Suppressor macrophage (primary cell): ENCODE results near the gene SH3BP1.

Experiments used
- DNase-seq, 4 experiments: peaks; one replicate each; pipeline ENCODE4 v3.0.0-alpha.2; 2020 to 2022

Gene SH3BP1

DNA sequence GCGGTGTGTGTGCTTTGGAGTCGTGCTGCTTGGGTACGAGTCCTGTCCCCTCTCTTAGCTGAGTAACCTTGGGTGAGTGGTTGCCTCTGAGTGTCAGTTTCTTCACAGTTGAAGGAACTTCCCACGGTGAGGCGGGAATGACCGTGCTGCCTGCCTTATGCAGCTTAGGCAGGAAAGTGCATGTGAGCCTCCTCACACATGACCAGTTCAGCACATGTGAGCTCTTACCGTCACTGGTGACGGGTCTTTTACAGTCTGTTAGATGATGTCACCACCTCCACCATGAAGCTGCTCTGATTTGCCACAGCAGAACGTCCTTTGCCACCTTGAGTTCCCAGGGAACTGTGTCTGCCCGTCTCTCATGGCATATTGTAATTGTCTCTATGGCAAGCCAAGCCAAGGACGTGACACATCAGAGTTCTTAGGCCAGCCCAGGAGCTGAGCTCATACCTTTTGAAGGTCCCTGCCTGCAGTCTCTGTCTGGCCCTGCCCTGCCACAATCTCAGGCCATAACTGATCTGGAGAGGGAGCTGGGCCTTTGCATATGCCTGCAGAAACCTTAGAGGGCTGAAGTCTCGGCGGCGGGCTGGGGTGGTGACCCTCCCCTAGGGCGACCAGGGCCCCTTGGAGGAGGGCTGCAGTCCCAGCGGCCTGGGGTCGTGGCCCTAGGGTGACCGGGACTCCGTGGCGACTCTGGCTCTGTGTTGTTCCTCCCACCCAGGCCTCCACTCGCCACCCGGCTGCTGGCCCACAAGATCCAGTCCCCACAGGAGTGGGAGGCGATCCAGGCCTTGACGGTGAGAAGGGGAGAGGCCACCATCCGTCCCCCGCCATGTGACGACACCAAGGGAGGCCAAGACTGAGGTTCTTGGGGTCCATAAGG lies 23.0 kb upstream of the SH3BP1 start:
- DNase-seq = peak; percentile 61 to 81 (median 72)

- no peak for DNase-seq
Measured at GRCh38 chr22:37617431-37617830, 22.0 kb upstream of the SH3BP1 start.

GRCh38 chr22:37618072-37618656 lies 21.3 kb upstream of the SH3BP1 start:
- DNase-seq = no peak

DNA sequence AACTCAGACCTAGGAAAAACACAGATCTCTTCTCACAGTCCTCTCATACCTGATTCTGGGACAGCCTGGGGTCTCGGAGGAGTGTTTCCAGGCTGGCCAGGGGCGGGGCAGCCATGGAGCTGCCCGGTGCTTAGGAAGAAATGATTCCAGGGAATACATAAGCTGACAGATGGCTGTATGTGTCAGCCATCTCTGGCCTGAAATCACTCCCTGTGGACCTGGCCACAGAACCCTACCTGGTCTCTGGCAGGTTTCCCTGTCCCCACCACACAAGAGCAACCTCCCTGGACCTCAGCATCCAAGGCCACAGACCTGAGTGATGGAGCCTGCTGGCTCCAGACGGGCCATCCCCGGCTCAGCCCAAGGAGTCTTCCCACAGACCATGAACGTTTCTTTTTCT lies 20.8 kb upstream of the SH3BP1 start:
- DNase-seq = no peak

- no peak for DNase-seq
Measured at GRCh38 chr22:37619991-37620390, 19.5 kb upstream of the SH3BP1 start.

GRCh38 chr22:37621352-37621860 lies 18.1 kb upstream of the SH3BP1 start:
- no peak for DNase-seq

DNA sequence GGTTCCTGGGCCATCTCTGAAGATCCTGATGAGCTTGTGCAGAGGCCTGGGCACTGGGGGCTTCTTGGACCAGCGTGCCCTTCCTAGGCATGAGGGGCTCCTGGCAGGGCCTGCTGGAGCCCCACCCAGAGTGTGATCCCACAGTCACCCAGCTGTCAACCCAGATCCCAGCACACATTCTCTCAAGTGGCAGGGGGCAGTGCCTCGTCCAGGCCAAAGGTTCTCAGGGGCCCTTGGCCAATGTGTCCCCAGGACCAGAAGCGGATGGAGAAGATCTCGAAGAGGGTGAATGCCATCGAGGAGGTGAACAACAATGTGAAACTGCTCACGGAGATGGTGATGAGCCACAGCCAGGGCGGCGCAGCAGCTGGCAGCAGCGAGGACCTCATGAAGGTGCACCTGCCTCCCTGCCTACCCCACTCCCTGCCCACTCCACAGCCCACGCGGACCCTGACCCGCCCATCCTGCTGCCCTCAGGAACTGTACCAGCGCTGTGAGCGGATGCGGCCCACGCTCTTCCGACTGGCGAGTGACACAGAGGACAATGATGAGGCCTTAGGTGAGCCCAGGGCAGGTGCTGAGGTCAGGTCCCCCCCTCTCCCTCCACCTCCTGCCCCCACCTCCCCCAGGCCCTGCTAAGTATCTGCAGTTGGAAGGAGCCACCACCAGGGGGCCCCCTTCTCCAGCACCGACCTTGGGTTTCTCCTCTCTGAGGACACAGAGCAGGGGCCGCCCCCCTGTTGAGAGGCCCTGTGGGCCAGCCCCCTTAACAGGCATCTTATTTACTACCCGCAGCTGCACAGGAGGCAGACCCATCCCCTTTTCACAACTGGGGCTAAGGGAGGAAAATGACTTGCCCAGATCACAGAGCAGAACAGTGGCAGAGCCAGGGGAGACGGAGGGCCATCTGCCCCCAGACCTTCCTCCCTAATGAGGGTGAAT lies 16.1 kb upstream of the SH3BP1 start:
- DNase-seq = peak; percentile 64 to 81 (median 74)

- DNase-seq = no peak
Measured at GRCh38 chr22:37624017-37624365, 15.5 kb upstream of the SH3BP1 start.

DNA sequence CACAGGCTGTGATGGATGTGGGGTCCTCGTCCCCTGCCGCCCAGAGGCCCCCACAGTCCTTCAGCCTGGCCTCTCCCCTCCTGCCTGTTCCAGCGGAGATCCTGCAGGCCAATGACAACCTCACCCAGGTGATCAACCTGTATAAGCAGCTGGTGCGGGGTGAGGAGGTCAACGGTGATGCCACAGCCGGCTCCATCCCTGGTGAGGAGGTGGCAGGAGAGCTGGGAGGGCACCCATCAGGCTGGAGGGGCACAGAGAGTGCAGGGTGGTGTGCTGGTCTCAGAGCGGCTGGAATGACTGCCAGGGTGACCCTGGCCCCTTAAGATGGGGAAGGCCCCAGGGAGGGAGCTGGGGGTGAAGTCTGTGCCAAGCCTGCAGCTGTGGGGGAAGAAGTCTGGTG lies 14.6 kb upstream of the SH3BP1 start:
- DNase-seq = no peak

- no peak for DNase-seq
Measured at GRCh38 chr22:37625737-37626136, 13.7 kb upstream of the SH3BP1 start.

DNA sequence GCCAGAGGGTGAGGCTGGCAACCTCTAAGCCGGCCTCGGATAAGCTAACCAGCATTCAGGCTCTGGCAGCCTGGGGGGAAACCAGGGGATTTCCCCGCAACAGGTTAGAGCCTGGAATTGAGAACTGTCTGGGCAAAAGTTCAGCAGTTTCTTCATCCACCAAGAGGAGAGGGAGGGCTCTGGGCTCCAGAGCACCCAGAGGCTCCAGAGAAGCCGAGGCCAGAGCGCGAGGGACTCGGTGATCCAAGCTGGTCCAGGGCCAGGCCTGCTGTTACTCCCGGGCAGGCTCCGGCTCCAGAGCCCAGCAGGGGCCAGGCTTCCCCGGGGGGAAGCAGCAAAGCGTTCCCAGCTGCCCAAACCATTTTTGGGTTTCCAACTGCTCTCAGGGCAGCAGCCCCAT lies 13.3 kb upstream of the SH3BP1 start:
- no peak for DNase-seq

- no peak for DNase-seq
Measured at GRCh38 chr22:37626556-37627075, 12.9 kb upstream of the SH3BP1 start.

GRCh38 chr22:37627121-37627520 lies 12.3 kb upstream of the SH3BP1 start:
- peak in 3 of 4 experiments; percentile 52 to 60 (median 53) for DNase-seq

GRCh38 chr22:37627545-37627944 lies 11.9 kb upstream of the SH3BP1 start:
- DNase-seq = peak; percentile 47 to 67 (median 65)

- DNase-seq = no peak
Measured at GRCh38 chr22:37628830-37629229, 10.6 kb upstream of the SH3BP1 start.

DNA sequence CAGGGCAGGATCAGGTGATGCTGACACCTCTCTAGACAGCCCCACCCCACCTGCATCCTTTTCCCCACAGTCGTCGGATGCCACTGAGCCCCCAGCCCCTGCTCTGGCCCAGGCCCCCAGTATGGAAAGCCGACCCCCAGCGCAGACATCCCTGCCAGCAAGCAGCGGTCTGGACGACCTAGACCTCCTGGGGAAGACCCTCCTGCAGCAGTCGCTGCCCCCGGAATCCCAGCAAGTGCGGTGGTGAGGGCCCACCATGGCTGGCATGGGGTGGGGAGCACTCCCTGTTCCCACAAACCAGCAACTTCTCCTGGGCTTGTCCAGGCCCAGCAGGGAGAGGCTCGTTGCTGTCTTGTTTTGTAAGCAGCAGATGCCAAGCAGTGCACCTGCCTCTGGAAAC lies 9.5 kb upstream of the SH3BP1 start:
- DNase-seq = no peak

GRCh38 chr22:37630839-37631435 lies 8.5 kb upstream of the SH3BP1 start:
- no peak for DNase-seq

DNA sequence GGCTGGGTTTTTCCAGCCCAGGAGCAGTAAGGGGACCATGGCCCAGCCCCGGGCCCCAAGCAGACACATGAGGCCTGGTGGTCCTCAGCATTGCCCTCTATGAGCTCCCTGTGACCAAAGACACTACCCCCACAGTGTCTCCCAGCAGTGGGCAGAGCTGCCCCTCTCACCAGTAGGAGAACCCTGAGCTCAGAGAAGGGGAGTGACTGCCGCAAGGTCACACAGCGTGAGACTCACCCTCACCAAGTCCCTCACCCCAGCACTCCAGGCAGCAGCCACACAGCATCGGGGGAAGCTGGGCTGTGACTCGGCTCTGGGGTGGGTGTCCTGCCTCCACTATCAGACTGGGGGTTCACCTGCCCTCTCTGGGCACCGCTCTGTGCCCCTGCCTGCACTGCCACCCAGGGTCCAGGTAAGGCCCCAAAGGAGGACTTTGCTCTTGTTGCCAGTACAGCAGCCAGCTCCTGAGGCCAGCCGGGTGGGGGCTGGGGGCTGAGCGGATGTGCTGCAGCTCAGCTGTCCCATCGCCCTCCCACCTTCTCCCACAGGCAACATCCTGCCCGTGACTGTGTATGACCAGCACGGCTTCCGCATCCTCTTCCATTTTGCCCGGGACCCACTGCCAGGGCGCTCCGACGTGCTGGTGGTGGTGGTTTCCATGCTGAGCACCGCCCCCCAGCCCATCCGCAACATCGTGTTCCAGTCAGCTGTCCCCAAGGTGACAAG lies 7.9 kb upstream of the SH3BP1 start:
- peak in 2 of 4 experiments; percentile 52 to 56 for DNase-seq

- DNase-seq = peak in 2 of 4 experiments; percentile 46 to 49
Measured at GRCh38 chr22:37632174-37633088, 7.0 kb upstream of the SH3BP1 start.

DNA sequence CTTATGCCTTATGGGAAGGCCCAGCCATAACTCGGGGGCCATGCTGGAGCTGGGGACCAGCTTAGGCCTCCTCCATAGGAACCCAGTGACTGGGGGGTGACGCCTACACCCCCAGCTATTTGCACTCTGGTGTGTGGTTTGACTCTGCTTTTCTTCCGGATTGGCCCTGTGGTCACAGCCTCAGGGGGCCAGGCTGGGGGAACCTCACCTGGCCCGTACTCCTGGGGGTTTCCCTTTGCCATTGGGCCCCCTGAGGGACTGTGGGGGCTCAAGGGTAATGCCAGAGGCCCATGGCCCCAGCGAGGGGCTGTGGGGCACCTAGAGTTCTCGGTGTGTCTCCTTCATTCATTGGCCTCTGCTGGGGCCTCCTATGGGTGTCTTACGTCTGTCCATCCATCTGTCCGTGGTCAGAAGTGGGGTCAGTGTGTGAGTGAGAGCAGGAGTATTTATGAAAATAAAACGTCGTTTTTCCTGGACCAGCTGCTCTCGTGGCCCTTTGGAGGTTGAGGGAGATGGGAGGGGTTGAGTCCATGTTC lies 6.3 kb upstream of the SH3BP1 start:
- DNase-seq = peak in 3 of 4 experiments; percentile 30 to 47 (median 41)
